Measurements from ENCODE around the gene MCAT.

The MCAT gene

GRCh38 chr22:43128928-43129424, 14.2 kb downstream of the MCAT start:
- H3K4me1 Mint-ChIP-seq: peaks cover 34% of the 10 kb centered on the region
- peak overlapping the region; percentile 23 for H3K27ac Mint-ChIP-seq
- H3K27me3 Mint-ChIP-seq: peaks cover 46% of the 10 kb centered on the region
- ATAC-seq: peak; percentile 65
- no peak overlapping the region for H3K4me3 Mint-ChIP-seq
- H3K9me3 Mint-ChIP-seq: no peaks in the 10 kb centered on the region
- H3K36me3 Mint-ChIP-seq: peaks cover 27% of the 10 kb centered on the region

- no peak for ATAC-seq
- Mint-ChIP-seq H3K9me3 (no peaks in the 10 kb centered on the region), H3K36me3 (peaks cover 19% of the 10 kb centered on the region), H3K4me3 (no peak overlapping the region), H3K27me3 (peaks cover 52% of the 10 kb centered on the region), H3K4me1 (peaks cover 34% of the 10 kb centered on the region), H3K27ac (no peak overlapping the region)
These were observed 15.1 kb downstream of the MCAT start for GRCh38 chr22:43128116-43128515.

- Mint-ChIP-seq H3K27ac (no peak overlapping the region), H3K9me3 (no peaks in the 10 kb centered on the region), H3K36me3 (peaks cover 11% of the 10 kb centered on the region), H3K4me1 (peaks cover 38% of the 10 kb centered on the region), H3K4me3 (no peak overlapping the region), H3K27me3 (peaks cover 53% of the 10 kb centered on the region)
- no peak for ATAC-seq
These were observed 15.9 kb downstream of the MCAT start for GRCh38 chr22:43127166-43127908.

GRCh38 chr22:43126501-43127165, 16.6 kb downstream of the MCAT start:
- Mint-ChIP-seq H3K27ac (no peak overlapping the region), H3K4me1 (peaks cover 45% of the 10 kb centered on the region), H3K36me3 (peaks cover 4% of the 10 kb centered on the region), H3K4me3 (no peak overlapping the region), H3K27me3 (peaks cover 60% of the 10 kb centered on the region), H3K9me3 (no peaks in the 10 kb centered on the region)
- ATAC-seq: peak; percentile 17

GRCh38 chr22:43118953-43119458, 24.2 kb downstream of the MCAT start:
- ATAC-seq: peak; percentile 94
- H3K27me3 Mint-ChIP-seq: peaks cover 62% of the 10 kb centered on the region
- H3K4me3 Mint-ChIP-seq: peak overlapping the region; percentile 54
- H3K9me3 Mint-ChIP-seq: no peaks in the 10 kb centered on the region
- peaks cover 65% of the 10 kb centered on the region for H3K4me1 Mint-ChIP-seq
- H3K36me3 Mint-ChIP-seq: no peaks in the 10 kb centered on the region
- peak overlapping the region; percentile 6 for H3K27ac Mint-ChIP-seq

- peaks cover 63% of the 10 kb centered on the region for H3K27me3 Mint-ChIP-seq
- no peaks in the 10 kb centered on the region for H3K9me3 Mint-ChIP-seq
- no peaks in the 10 kb centered on the region for H3K36me3 Mint-ChIP-seq
- H3K27ac Mint-ChIP-seq: peak overlapping the region; percentile 6
- ATAC-seq: no peak
- peak overlapping the region; percentile 54 for H3K4me3 Mint-ChIP-seq
- peaks cover 70% of the 10 kb centered on the region for H3K4me1 Mint-ChIP-seq
These were observed 25.0 kb downstream of the MCAT start for GRCh38 chr22:43118024-43118849.

GRCh38 chr22:43116932-43117331, 26.3 kb downstream of the MCAT start:
- Mint-ChIP-seq H3K27me3 (peaks cover 71% of the 10 kb centered on the region), H3K36me3 (no peaks in the 10 kb centered on the region), H3K9me3 (no peaks in the 10 kb centered on the region), H3K27ac (no peak overlapping the region), H3K4me3 (no peak overlapping the region), H3K4me1 (peaks cover 71% of the 10 kb centered on the region)
- no peak for ATAC-seq

- Mint-ChIP-seq H3K36me3 (no peaks in the 10 kb centered on the region), H3K4me3 (no peak overlapping the region), H3K9me3 (no peaks in the 10 kb centered on the region), H3K4me1 (peaks cover 65% of the 10 kb centered on the region), H3K27ac (no peak overlapping the region), H3K27me3 (peaks cover 58% of the 10 kb centered on the region)
- ATAC-seq: no peak
These were observed 28.2 kb downstream of the MCAT start for GRCh38 chr22:43114958-43115357.

- peaks cover 62% of the 10 kb centered on the region for H3K27me3 Mint-ChIP-seq
- peaks cover 52% of the 10 kb centered on the region for H3K4me1 Mint-ChIP-seq
- no peaks in the 10 kb centered on the region for H3K9me3 Mint-ChIP-seq
- H3K4me3 Mint-ChIP-seq: no peak overlapping the region
- ATAC-seq: no peak
- no peak overlapping the region for H3K27ac Mint-ChIP-seq
- no peaks in the 10 kb centered on the region for H3K36me3 Mint-ChIP-seq
These were observed 29.5 kb downstream of the MCAT start for GRCh38 chr22:43113526-43114251.

GRCh38 chr22:43110927-43111623, 32.1 kb downstream of the MCAT start:
- H3K4me1 Mint-ChIP-seq: peaks cover 40% of the 10 kb centered on the region
- peak; percentile 72 for ATAC-seq
- no peaks in the 10 kb centered on the region for H3K36me3 Mint-ChIP-seq
- peak overlapping the region; percentile 71 for H3K4me3 Mint-ChIP-seq
- H3K27ac Mint-ChIP-seq: no peak overlapping the region
- H3K9me3 Mint-ChIP-seq: no peaks in the 10 kb centered on the region
- H3K27me3 Mint-ChIP-seq: peaks cover 57% of the 10 kb centered on the region

GRCh38 chr22:43110444-43110926, 32.7 kb downstream of the MCAT start, which contains the start of gene BIK:
TSS of gene BIK (plus strand) at chr22:43110750. CDS start at chr22:43124023, 13,273 bp downstream.
- Mint-ChIP-seq H3K4me1 (peaks cover 34% of the 10 kb centered on the region), H3K27ac (no peak within 1 kb of the TSS), H3K36me3 (no peaks in the 10 kb centered on the region), H3K27me3 (peaks cover 51% of the 10 kb centered on the region), H3K9me3 (no peaks in the 10 kb centered on the region), H3K4me3 (peak within 1 kb of the TSS; percentile 71)
- ATAC-seq: peak; percentile 60

- Mint-ChIP-seq H3K4me3 (peak overlapping the region; percentile 64), H3K27me3 (peaks cover 46% of the 10 kb centered on the region), H3K27ac (no peak overlapping the region), H3K4me1 (peaks cover 29% of the 10 kb centered on the region), H3K36me3 (no peaks in the 10 kb centered on the region), H3K9me3 (no peaks in the 10 kb centered on the region)
- ATAC-seq: no peak
These were observed 33.2 kb downstream of the MCAT start for GRCh38 chr22:43109921-43110443.

GRCh38 chr22:43109511-43109910, 33.7 kb downstream of the MCAT start:
- no peaks in the 10 kb centered on the region for H3K36me3 Mint-ChIP-seq
- no peak for ATAC-seq
- H3K27ac Mint-ChIP-seq: no peak overlapping the region
- H3K4me3 Mint-ChIP-seq: no peak overlapping the region
- no peaks in the 10 kb centered on the region for H3K9me3 Mint-ChIP-seq
- H3K27me3 Mint-ChIP-seq: peaks cover 41% of the 10 kb centered on the region
- H3K4me1 Mint-ChIP-seq: peaks cover 24% of the 10 kb centered on the region

GRCh38 chr22:43106302-43106701, 36.9 kb downstream of the MCAT start:
- H3K27ac Mint-ChIP-seq: no peak overlapping the region
- no peak overlapping the region for H3K4me3 Mint-ChIP-seq
- peaks cover 9% of the 10 kb centered on the region for H3K27me3 Mint-ChIP-seq
- H3K9me3 Mint-ChIP-seq: no peaks in the 10 kb centered on the region
- H3K36me3 Mint-ChIP-seq: no peaks in the 10 kb centered on the region
- peaks cover 11% of the 10 kb centered on the region for H3K4me1 Mint-ChIP-seq
- ATAC-seq: no peak
